ENCODE data around the gene ORM1.

ORM1 gene

DNA sequence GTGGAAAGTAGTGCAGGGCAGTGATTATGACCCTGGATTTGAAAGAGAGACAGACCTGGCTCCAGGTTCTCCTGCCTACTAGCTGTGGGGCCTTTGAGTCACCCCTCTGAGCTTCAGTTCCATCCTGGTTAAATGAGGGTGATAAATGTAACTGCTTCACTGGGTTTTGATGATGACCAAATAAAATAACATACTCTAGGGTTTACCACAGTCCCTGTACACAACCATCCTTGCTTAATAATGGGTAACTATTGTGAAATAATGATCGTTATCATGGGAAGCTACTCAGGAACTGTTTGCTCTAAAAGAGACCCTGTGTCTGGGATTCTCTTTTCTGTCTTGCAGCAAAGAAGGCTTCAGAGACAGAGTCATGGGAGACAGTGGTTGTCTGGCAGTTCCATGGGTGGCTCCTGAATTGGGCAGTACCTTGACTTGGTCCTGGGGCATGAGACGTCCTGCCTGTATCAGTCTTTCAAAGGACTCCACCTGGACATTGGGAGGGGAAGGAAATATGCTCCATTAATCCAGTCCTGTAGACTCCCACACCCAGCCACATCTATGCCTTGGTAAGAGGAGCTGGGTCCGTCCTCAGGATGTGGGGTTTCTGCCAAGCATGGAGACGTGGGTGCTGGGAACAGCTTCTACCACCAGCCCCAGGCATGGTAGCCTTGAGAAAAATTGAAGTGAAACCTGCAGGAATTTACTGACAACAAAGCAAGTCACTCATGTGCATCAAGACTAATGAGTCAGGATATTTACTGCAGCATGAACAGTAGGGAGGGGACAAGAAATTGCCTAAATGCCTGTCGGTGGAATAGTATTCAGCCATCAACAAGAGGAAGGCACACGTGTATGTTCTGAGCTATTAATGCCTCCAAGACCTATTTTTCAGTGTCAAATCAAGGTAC, 41.5 kb downstream of the ORM1 start:
- DNase-seq (ENCODE audit: low read depth, low spot score), result no peak

GRCh38 chr9:114365194-114365593, 42.3 kb downstream of the ORM1 start:
- DNase-seq (ENCODE audit: low read depth, low spot score), result no peak

DNA sequence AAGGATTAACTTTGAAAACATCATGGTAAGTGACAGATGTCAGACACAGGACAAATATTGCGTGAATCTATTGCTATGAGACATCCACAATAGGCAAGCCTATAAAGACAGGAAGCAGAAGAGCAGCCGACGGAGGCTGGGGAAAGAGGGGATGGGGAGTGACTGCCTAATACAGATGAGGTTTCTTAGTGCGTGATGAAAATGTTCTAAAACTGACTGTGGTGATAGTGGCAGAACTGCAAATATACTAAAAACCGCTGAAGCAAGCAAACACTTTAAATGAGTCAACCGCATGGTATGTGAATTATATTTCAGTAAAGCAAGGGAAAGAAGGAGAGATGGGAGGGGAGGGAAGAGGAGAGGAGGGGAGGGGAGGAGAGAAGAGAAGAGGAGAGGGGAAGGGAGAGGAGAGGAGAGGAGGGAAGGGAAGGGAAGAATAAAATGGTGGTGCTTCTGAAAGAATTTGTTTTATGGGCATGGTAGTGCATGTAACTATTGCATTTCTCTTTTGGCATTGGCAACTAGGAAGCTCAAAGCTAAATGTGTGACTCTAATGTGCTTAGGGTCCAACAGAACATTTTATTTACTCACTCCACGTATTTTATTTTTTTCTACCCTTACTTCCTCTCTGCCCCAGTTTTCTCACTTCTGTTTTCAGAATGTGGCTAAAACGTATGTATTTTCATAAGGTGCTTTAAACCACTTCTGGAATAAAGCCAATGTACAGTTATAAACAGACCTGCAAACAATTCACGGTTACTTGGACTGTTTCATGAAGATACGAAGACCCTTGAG, 43.6 kb downstream of the ORM1 start:
- no peak for DNase-seq (ENCODE audit: low read depth, low spot score)

GRCh38 chr9:114367366-114367765, 44.5 kb downstream of the ORM1 start:
- DNase-seq (ENCODE audit: low read depth, low spot score), result no peak

DNA sequence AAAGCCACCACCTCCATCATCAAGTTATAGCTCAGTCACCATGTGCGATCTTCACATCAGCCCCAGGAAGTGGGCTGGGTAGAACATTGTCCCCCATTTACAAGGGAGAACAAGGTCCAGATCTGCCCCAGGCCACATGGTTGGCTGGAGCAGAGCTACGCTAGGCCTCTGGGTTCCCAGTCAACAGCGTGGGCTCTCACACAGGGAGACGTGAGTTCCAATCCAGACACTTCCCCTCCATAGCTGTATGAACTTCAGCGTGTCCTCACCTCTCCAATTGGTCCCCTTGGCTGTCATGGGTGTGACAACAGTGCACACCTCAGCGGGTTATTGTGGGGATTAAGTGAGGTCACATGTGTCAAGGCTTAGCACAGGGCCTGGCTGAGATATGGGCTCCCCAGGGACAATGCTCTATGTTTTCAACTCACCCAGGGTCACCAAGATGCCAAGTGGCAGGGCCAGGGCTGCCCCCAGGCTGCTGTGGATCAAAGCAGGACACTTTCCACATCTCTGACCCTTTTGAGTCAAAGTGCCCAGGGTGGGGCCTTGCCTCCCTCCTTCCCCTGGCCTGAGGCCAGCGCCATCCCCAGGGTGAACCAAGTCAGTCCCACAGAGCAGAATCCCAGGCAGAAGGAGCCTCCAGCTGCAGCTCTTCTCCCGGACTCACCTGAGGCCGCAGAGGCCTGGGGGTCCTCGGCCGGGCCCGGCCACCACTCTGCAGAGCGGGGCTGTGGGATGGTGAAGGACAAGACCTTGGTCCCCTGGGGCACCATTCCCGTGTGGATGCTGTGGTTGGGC, 45.1 kb downstream of the ORM1 start:
- no peak for DNase-seq (ENCODE audit: low read depth, low spot score)

- no peak for DNase-seq (ENCODE audit: low read depth, low spot score)
These were observed 46.6 kb downstream of the ORM1 start for GRCh38 chr9:114369216-114370130.

DNA sequence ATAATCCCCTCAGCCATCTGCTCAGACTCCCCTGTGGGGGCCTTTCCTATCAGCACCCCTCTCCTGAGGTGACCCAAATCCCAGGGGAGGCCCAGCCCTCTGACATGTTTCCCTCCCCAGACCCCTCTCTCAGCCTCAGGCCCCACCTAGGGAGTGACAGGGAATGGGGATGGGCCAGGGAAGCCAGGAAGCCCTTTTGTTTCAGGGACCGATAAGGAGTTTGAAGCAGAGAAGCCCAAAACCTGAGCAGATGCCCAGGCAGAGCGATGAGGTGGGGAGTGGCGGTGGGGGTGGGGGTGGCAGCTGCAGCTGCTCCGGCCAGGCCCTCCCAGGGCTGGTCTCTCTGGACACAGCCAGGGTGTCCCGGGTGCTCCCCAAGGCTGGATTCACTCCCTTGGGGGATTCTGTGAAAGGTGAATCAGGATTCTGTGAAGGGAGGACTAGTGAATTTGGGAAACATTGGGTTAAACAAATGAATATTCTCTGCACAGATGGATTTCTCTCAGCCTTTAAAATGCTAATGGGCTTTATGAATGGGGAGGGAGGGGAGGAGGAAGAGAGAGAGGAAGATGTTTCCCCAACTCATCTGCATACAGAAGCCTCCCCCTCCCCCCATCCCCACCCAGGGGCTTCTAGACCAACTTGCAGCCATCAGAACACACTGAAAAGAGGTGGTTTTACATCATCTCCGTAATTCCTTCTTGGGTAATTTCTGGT, 47.5 kb downstream of the ORM1 start:
- DNase-seq (ENCODE audit: low read depth, low spot score), result no peak

GRCh38 chr9:114370968-114371320, 48.0 kb downstream of the ORM1 start:
- no peak for DNase-seq (ENCODE audit: low read depth, low spot score)

- no peak for DNase-seq (ENCODE audit: low read depth, low spot score)
These were observed 48.5 kb downstream of the ORM1 start for GRCh38 chr9:114371343-114371944.

- no peak for DNase-seq (ENCODE audit: low read depth, low spot score)
These were observed 49.3 kb downstream of the ORM1 start for GRCh38 chr9:114371973-114372917.

- peak; percentile 60 for DNase-seq (ENCODE audit: low read depth, low spot score)
These were observed 50.1 kb downstream of the ORM1 start for GRCh38 chr9:114372921-114373448.

DNA sequence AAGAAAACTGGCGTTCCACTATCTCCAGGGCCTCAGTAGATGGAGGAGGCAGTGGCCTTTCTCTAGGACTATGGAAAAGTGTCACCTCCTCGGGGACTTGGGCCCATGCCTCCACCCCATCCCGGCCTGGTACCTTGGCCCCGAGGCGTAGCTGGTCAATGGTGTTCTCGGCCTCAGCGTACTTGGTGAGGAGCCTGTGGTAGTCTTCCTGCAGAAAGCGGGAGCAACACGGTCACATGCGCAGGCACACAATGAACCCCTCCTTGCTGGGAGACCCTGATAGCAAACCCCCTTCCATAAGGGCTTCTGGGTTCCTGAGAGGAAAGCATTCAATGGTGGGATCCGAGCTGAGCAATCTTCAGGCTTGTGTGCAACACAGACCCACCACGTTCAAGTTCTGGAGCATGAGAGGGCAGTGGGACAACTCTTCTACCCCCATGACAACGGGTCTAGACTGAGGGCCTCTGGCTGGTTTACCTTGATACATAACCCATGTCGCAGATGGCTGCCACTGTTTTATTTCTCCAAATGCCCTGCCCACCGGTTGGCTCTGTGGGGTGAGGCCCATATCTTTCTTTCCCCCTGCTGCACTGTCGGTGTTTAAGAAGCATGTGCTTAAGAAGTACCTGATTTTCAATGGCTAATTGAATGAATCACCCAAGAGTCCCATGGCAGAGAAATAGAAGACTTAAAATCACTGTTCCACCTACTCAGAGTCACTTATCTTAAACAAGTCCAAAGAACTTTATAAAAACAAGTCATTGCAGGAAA, 51.2 kb downstream of the ORM1 start:
- DNase-seq (ENCODE audit: low read depth, low spot score), result no peak

DNA sequence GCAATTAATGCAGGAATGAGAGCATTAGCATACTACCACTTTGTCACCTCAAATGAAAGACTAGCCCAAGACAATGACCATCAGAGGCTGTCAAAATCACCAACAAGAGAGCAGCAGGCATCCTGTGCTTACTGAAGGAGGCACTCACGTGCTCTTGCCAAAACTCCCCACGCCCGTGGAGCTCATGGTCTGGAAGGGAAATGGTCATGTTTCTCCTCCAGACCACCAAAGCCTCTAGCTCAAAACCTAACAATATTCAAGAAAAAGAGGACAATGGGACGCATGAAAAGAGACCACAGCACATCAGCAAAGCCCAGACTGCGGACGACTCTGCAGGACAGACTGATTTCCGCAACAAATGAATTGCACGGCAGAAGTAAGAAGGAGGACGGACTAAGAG, 52.0 kb downstream of the ORM1 start:
- DNase-seq (ENCODE audit: low read depth, low spot score), result no peak

- DNase-seq (ENCODE audit: low read depth, low spot score), result no peak
These were observed 52.7 kb downstream of the ORM1 start for GRCh38 chr9:114375386-114376175.
